Left ventricle myocardium inferior (tissue), 1 donor: ENCODE data around the gene GRID1. TPM values are rescaled to one million over a fixed set of nuclear protein-coding genes. Genes with fewer than 3 reads are reported as not detected.

Experiments used
- DNase-seq: peaks from one replicate; pipeline ENCODE4 v3.0.0-alpha.2; 2020
- H3K27ac ChIP-seq: fragments of 200-600 bp; replicated peaks from 2 replicates; pipeline ENCODE4 v1.8.0; 2021
- H3K27me3 ChIP-seq: fragments of 200-600 bp; 2 replicates; pipeline ENCODE4 v1.8.0; 2021; ENCODE audit warnings: low read depth
- H3K36me3 ChIP-seq: fragments of 200-600 bp; 2 replicates; pipeline ENCODE4 v1.8.0; 2021
- H3K4me1 ChIP-seq: fragments of 200-600 bp; 2 replicates; pipeline ENCODE4 v1.8.0; 2021
- H3K4me3 ChIP-seq: fragments of 200-600 bp; 2 replicates; pipeline ENCODE4 v1.8.0; 2021; ENCODE audit warnings: mild to moderate bottlenecking, moderate library complexity
- H3K9me3 ChIP-seq: fragments of 200-600 bp; replicated peaks from 2 replicates; pipeline ENCODE4 v1.8.0; 2021
- CTCF ChIP-seq: fragments of 200-600 bp; IDR thresholded peaks from 2 replicates; pipeline ENCODE4 v1.8.0; 2021; ENCODE audit warnings: antibody characterized with exemption, mild to moderate bottlenecking, borderline replicate concordance
- intact Hi-C: fragments of 100-400 bp; cut with micrococcal nuclease; formaldehyde crosslinking; loops from one replicate; pipeline ENCODE4 v1.11.0; 2022
- total RNA-seq: library from RNA; stranded (reverse); fragmentation: NEBNext Ultra II Directional; extraction: Animal tissue kit (Norgen Biotek cat#: 25700); gene quantifications from one replicate; pipeline ENCODE4 v1.2.1, GENCODE V29; 2021
- donor health status: DM: no; HTN: yes; CAD: no; lungs with severe emphysema.

GRID1 gene
- total RNA-seq, 1 donor from 2014 or later: 1.6 TPM

- no peak overlapping the region for H3K27ac ChIP-seq
- no peaks in the 10 kb centered on the region for H3K9me3 ChIP-seq
- intact Hi-C loops: no loop called here
- TF ChIP-seq CTCF: no peak
- DNase-seq: no peak
- H3K36me3 ChIP-seq: no peaks in the 10 kb centered on the region
- no peaks in the 10 kb centered on the region for H3K4me1 ChIP-seq
- H3K27me3 ChIP-seq: peaks cover 19% of the 10 kb centered on the region
- H3K4me3 ChIP-seq: no peak overlapping the region
Measured at GRCh38 chr10:86254526-86255174, 111.9 kb downstream of the GRID1 start.

GRCh38 chr10:86254081-86254480 lies 112.5 kb downstream of the GRID1 start:
- DNase-seq: no peak
- Histone ChIP-seq H3K27me3 (peaks cover 22% of the 10 kb centered on the region), H3K4me3 (no peak overlapping the region), H3K9me3 (no peaks in the 10 kb centered on the region), H3K36me3 (no peaks in the 10 kb centered on the region), H3K27ac (no peak overlapping the region), H3K4me1 (no peaks in the 10 kb centered on the region)
- TF ChIP-seq CTCF: no peak
- intact Hi-C loops: no loop called here

- TF ChIP-seq CTCF: no peak
- no peak overlapping the region for H3K4me3 ChIP-seq
- peaks cover 28% of the 10 kb centered on the region for H3K27me3 ChIP-seq
- H3K4me1 ChIP-seq: no peaks in the 10 kb centered on the region
- no peak overlapping the region for H3K27ac ChIP-seq
- no peaks in the 10 kb centered on the region for H3K9me3 ChIP-seq
- H3K36me3 ChIP-seq: no peaks in the 10 kb centered on the region
- intact Hi-C loops: no loop called here
- no peak for DNase-seq
Measured at GRCh38 chr10:86253091-86254072, 113.2 kb downstream of the GRID1 start.

GRCh38 chr10:86252556-86252955 lies 114.0 kb downstream of the GRID1 start:
- Histone ChIP-seq H3K27ac (no peak overlapping the region), H3K36me3 (no peaks in the 10 kb centered on the region), H3K4me1 (no peaks in the 10 kb centered on the region), H3K9me3 (no peaks in the 10 kb centered on the region), H3K27me3 (peaks cover 28% of the 10 kb centered on the region), H3K4me3 (no peak overlapping the region)
- DNase-seq: no peak
- TF ChIP-seq CTCF: no peak
- intact Hi-C loops: no loop called here

- TF ChIP-seq CTCF: no peak
- Histone ChIP-seq H3K4me1 (no peaks in the 10 kb centered on the region), H3K36me3 (no peaks in the 10 kb centered on the region), H3K27me3 (peaks cover 28% of the 10 kb centered on the region), H3K4me3 (no peak overlapping the region), H3K9me3 (no peaks in the 10 kb centered on the region), H3K27ac (no peak overlapping the region)
- no peak for DNase-seq
- intact Hi-C loops: no loop called here
Measured at GRCh38 chr10:86252079-86252478, 114.5 kb downstream of the GRID1 start.
